NCI-H748 (cell line): ENCODE data around the gene POLD4.
"Not testable (repeated sequence)": the region's sequence is repeated elsewhere in the genome, so short reads cannot be mapped to it uniquely, and the experiment has no call there.

ENCODE experiments used
- DNase-seq: peaks from one replicate; lab custom pipeline; 2025; ENCODE audit not compliant: unreplicated experiment; lab: John Stamatoyannopoulos, UW

Gene POLD4

DNA sequence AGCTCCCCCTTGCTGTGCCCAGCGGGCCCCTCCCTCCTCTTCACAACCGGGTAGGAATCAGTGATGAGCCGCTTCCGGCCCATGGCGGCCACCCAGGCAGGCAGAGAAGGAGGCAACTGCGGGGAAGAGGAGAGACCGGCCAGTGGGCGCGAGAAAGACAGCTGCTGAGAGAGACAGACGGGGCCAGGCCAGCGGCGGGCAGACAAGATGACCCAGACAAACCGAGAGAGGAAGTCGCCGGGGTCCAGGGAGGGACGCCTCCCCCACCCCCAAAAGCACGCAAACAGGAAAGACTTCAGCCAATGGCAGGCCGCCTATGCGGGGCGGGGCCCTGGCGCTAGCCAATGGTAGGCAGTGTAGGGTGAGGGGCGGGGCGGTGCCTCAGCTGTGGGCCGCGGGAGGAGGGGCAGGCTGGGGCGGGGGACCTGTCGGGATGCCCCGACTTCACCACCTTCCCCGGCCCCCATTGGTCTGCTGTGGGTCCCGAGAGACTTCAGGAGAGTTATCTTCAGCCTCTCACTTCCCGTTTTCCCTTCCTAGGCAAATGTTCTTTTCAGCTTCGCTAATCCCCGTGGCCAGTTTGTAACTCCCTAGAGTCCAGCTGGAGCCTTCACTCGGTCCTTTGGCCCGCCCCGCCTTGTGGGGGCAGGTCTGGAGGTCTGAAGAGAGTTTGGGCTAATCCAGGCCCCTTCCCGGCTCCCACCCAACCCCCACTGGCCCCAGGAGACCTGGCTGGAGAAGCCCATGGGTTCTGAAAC is at the start of gene POLD4:
TSS of gene POLD4 (minus strand) at position 230 of the 758 bp plus-strand sequence. CDS start at position 83, 147 bp downstream.
- DNase-seq: peak; percentile 95

DNA sequence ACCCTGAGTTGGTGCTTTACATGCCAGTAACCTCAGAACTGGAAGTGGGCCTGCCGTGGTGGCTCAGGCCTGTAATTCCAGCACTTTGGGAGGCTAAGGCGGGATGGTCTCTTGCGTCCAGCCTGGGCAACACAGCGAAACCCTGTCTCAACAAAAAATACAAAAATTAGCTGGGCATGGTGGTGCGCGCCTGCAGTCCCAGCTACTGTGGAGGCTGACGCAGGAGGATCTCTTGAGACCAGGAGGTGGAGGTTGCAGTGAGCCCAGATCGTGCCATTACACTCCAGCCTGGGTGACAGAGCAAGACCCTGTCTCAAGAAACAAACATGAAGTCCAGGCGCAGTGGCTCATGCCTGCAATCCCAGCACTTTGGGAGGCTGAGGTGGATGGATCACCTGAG is 49.7 kb upstream of the POLD4 start:
- DNase-seq: not testable (repeated sequence)

DNA sequence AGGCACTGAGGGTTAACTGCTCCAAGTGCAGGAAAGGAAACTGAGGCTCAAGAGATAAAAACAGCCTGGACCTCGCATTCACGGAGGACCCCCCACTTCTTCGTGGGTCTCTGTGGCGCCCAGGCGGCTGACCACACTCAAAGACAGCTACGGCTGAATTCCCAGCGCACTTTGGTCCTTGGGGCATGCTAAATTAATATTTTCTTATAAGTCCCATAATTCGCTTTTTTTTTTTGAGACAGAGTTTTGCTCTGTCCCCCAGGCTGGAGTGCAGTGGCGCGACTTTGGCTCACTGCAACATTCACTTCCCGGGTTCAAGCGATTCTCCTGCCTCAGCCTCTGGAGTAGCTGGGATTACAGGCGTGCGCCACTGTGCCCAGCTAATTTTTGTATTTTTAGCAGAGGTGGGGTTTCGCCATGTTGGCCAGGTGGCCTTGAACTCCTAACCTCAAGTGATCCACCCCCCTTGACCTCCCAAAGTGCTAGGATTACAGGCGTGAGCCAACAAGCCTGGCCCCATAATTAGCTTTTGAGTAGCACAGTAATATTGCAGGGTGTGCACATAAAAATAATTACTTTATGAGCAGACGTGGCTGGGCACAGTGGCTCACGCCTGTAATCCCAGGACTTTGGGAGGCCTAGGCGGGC is 49.0 kb upstream of the POLD4 start:
- DNase-seq: not testable (repeated sequence)

DNA sequence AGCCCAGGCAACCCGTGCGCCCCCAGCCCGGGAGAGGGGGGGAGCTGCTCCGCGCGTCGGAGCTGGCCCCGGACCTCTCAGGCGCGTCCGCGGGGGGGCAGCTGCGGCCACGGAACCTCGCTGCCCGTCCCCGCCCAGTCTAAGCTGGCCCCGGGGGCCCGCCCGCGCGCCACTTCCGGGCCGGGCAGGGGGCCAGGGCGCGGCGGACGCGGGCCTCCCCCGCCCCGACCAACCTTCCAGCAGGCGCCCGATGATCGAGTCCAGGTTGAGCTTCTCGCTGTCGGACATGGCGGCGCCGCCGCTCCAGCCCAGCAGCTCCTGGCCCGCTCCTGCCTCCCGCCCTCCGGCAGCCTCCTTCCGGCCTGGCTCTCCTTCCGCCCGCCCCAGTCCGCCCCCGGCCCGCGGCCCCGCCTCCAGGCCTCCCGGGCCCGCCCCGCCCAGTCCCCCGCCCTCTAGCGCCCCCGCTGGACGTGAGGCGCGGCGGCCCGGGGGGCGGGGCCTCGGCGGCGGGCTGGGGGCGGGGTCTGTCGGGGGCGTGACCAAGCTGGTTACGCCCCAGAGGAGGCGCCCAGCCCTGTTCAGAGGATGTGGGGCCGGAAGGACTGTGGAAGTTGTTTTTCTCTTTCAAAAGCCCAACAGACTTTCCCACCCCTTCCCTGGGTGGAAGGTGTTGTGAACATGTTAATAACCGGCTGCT is 48.3 kb upstream of the POLD4 start, which contains the start of gene PPP1CA:
TSS of gene PPP1CA (minus strand) at position 364 of the 697 bp plus-strand sequence. CDS start at position 288, 76 bp downstream.
- peak; percentile 90 for DNase-seq

GRCh38 chr11:67400942-67401494 is 47.7 kb upstream of the POLD4 start:
- peak; percentile 44 for DNase-seq

DNA sequence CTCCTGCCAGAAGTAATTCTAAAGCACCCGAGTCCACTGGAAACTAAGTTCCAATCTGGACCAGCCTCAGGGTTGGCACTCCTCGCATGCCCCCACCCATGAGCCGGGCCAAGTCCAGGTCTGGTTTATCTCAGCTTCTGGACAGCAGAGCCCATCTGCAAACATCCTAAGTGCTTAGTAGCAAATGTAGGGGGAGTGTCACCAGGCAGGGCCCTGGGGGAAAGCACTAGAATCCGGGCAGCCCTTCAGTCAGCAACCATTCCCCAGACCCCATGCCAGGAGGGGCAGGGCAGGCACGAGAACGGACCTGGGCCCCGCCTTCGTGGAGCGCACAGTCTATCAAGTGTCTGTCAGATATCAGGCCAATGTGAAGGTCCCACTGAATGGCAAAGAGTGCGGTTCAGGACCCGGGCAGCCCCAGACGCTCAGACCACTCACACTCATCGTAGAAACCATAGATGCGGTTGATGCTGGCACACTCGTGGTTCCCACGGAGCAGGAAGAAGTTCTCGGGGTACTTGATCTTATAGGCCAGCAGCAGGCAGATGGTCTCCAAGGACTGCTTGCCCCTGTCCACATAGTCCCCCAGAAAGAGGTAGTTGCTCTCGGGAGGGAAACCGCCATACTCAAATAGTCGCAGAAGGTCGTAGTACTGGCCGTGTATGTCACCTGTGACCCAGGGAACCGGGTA is 47.0 kb upstream of the POLD4 start:
- no peak for DNase-seq

GRCh38 chr11:67398661-67399563 is 45.6 kb upstream of the POLD4 start:
- no peak for DNase-seq

DNA sequence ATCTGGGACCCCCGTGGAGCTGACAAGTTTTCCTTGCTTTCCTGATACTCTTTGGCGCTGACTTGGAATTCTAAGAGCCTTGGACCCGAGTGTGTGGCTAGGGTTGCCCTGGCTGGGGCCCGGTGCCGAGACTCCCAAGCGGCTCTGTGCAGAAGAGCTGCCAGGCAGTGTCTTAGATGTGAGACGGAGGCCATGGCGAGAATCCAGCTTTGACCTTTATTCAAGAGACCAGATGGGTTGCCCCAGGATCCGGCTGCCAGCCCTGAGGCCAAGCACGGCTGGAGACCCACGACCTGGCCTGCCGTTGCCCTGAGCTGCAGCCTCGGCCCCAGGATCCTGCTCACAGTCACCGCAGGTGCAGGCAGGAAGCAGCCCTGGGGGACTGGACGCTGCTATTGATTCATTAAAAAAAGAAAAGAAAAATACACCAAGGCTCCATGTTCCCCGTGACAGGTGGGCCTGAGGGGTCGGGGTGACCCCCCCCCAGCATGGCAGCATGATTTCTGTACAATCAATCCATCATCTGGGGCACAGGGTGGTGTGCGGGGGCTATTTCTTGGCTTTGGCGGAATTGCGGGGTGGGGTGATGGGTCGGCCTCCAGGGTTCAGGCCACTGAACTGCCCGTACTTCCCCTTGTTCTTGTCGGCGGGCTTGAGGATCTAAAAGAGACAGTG is 44.8 kb upstream of the POLD4 start:
- no peak for DNase-seq

- no peak for DNase-seq
These were observed 44.2 kb upstream of the POLD4 start for GRCh38 chr11:67397536-67397935.

- no peak for DNase-seq
These were observed 43.4 kb upstream of the POLD4 start for GRCh38 chr11:67396587-67397389.

- DNase-seq: no peak
These were observed 42.9 kb upstream of the POLD4 start for GRCh38 chr11:67396259-67396581.

DNA sequence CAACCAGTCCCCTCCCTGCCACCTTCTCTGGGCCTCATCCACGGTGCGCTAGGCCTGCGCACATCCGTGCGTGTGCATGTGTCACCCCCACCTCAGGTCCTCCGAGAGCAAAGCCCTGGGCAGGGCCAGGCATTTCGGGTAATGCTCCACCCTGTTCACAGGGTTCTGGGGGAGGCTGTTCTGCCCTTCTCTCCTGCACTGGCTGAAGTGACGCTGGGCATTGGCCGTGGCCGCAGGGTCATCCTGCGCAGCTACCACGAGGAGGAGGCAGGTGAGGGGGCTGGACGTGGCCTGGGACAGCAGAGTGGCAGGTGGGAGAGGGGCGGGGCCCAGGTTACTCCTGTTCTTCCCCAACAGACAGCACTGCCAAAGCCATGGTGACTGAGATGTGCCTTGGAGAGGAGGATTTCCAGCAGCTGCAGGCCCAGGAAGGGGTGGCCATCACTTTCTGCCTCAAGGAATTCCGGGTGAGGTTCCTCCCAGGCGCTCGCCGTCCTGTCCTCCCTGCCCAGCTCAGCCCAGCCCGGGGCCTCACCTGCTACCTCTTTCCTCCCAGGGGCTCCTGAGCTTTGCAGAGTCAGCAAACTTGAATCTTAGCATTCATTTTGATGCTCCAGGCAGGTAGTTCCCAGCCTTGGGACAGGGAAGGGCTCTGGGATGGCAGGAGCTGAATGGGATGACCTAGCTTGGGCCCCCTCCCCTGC is 42.4 kb upstream of the POLD4 start:
- no peak for DNase-seq

- no peak for DNase-seq
These were observed 40.6 kb upstream of the POLD4 start for GRCh38 chr11:67393990-67394389.

DNA sequence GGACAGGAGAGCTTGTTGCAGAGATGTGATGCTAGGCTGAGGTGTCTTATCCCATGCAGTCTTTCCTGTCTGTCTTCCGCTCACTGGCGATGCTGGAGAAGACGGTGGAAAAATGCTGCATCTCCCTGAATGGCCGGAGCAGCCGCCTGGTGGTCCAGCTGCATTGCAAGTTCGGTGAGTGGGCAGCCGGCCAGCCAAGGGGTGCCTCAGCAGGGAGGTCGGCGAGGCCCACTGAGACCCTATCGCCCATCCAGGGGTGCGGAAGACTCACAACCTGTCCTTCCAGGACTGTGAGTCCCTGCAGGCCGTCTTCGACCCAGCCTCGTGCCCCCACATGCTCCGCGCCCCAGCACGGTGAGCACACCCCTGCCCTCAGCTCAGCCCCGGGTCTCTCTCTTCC is 40.1 kb upstream of the POLD4 start:
- no peak for DNase-seq

- DNase-seq: no peak
These were observed 38.9 kb upstream of the POLD4 start for GRCh38 chr11:67392183-67392715.

DNA sequence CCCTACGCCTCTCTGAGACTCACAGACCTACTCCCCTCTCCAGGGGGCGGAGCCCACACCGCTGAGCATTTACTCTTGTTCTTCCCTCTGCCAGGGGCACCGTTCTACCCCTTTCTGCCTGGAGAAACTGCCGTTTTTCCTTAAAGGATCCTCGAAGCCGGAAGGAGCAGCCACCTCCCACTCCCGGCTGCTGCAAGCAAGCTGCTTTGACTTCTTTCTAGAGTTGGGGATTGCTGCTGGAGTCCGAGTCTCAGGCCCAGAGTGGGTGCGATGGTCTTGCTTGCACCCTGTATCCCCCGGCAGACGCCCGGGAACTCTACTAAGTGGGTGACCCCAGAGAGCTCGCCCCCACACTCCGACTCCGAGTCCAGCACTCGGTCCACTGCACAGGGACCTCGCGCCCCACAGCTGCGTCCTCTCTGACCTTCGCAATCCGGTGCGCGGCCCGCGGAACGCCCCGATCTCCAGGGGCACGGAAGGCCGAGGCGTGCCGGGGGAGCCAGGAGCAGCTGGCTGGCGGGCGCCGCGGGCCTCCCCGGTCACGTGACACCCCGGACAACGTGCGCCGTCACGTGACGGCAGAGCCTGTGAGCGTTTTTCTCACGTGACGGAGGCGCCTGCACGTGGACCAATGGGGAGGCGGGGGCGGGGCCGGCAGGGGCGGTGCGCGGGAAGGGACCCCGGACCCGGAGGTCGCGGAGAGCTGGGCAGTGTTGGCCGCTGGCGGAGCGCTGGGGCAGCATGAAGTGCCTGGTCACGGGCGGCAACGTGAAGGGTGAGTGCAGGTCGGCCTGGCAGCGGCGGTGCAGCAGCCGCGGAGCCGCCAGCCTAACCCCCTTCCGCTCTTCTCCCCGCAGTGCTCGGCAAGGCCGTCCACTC is 38.2 kb upstream of the POLD4 start, which contains the start of gene RAD9A:
TSS of gene RAD9A (plus strand) at position 683 of the 879 bp plus-strand sequence. CDS start at position 742, 59 bp downstream.
- DNase-seq: peak; percentile 97

GRCh38 chr11:67390947-67391303 is 37.6 kb upstream of the POLD4 start:
- no peak for DNase-seq
